LNCaP clone FGC (cell line): ENCODE data around the gene SPINK8.
"Not testable (repeated sequence)": the region's sequence is repeated elsewhere in the genome, so short reads cannot be mapped to it uniquely, and the experiment has no call there.

Experiments used
- DNase-seq: peaks from one replicate; pipeline ENCODE4 v3.0.0-alpha.2; 2011; ENCODE audit warnings: low read depth
- H3K4me3 ChIP-seq: 2 replicates; pipeline ENCODE4 v1.5.1; 2011; ENCODE audit warnings: mild to moderate bottlenecking, low read depth, low read length, control low read depth
- CTCF ChIP-seq: IDR thresholded peaks from 2 replicates; pipeline ENCODE4 v1.5.1; 2012; ENCODE audit warnings: mild to moderate bottlenecking; ENCODE audit not compliant: control insufficient read depth, insufficient read depth; ENCODE audit errors: extremely low read depth

Gene SPINK8

GRCh38 chr3:48333346-48334245 is at the start of gene SPINK8:
TSS of gene SPINK8 (minus strand) at chr3:48333661. CDS start at chr3:48328341, 5,320 bp downstream.
- H3K4me3 ChIP-seq, DNase-seq: not testable (repeated sequence)

GRCh38 chr3:48372862-48373435 is 39.5 kb upstream of the SPINK8 start:
- no peak for DNase-seq
- no peak for TF ChIP-seq CTCF

GRCh38 chr3:48372377-48372770 is 38.9 kb upstream of the SPINK8 start:
- no peak overlapping the region for H3K4me3 ChIP-seq
- no peak for DNase-seq
- no peak for TF ChIP-seq CTCF

More at GRCh38 chr3:48372862-48373435, 39.5 kb upstream of the SPINK8 start:
- H3K4me3 ChIP-seq = no peak overlapping the region

GRCh38 chr3:48371651-48372376 is 38.4 kb upstream of the SPINK8 start, which contains the start of gene FBXW12:
TSS of gene FBXW12 (plus strand) at chr3:48372219. CDS start at chr3:48372768, 549 bp downstream.
- DNase-seq = no peak
- TF ChIP-seq CTCF = no peak
- no peak within 1 kb of the TSS for H3K4me3 ChIP-seq

DNA sequence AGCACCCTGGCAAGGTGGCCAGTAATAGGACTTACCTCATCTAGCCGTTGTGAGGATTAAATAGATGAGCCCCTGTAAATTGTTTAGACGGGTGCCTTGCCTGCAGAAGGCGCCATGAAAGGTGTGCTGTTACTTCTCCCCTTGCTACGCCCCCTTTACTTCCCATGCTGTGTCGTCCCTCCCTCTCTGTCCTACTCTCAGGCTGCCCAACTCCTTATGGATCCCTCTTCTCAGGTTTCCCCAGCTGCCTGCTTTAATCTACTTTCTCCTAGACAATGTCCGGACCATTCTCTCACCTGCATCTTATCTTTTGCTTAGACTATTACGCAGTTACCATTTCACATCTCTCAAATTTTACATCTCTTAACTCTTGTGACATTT is 36.9 kb upstream of the SPINK8 start:
- no peak overlapping the region for H3K4me3 ChIP-seq
- no peak for DNase-seq
- no peak for TF ChIP-seq CTCF

GRCh38 chr3:48369693-48370332 is 36.4 kb upstream of the SPINK8 start:
- no peak for DNase-seq
- no peak for TF ChIP-seq CTCF

GRCh38 chr3:48367201-48367600 is 33.7 kb upstream of the SPINK8 start:
- no peak for DNase-seq
- no peak for TF ChIP-seq CTCF
- H3K4me3 ChIP-seq = no peak overlapping the region

More at GRCh38 chr3:48369693-48370332, 36.4 kb upstream of the SPINK8 start:
- no peak overlapping the region for H3K4me3 ChIP-seq
